ENCODE results near the gene TANC1.
"Not testable (repeated sequence)": the region's sequence is repeated elsewhere in the genome, so short reads cannot be mapped to it uniquely, and the experiment has no call there.

The TANC1 gene

DNA sequence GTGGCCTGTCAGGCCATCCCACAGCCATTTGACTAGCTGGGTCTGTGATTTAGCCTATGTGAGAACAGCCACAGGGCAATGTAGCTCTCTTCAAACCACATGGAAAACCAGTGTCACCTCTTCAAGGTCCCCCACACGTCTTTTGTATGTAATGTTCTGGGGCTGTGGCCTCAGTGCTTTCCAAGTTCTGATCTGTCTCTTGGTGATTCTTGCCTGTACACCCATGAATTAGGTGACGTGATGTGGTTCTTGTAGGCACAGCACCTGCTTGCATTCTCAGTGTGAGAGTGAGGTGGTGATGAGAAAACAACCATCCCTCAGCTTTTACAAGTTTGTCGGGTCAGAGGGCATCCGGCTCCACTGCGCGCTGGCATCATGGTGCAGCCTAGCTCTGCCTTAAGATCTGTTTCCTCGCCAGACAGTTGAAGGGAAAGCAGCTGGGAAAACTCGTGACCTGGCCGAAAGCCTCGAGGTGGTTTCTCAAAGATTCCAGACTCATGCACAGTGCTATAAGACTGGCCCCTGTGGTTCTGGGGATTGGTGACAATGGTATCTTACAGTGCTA is 125.8 kb downstream of the TANC1 start:
- DNase-seq, result no peak

GRCh38 chr2:159095813-159096212 is 127.4 kb downstream of the TANC1 start:
- no peak for DNase-seq

- not testable (repeated sequence) for DNase-seq
Observed at GRCh38 chr2:159096302-159096855, 127.9 kb downstream of the TANC1 start.

DNA sequence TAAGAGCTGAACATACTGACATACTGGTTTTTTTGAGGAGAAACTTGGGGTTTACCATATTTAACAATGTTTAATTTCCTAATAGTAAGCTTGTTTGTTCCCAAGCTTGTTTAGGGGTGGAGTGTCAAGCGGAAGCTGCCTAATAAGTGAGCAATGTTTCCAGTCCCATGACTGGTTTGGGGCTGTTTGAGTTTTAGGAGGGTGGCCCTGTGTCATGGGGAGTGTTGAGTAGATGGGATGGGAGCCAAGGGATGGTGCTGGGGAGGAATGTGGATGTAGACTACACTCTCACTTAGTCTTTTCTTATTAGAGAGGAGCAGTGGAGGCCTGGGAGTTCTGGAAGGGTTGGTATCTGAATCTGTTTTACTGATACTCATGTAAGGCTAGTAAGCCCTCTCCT is 128.5 kb downstream of the TANC1 start:
- DNase-seq, result no peak

DNA sequence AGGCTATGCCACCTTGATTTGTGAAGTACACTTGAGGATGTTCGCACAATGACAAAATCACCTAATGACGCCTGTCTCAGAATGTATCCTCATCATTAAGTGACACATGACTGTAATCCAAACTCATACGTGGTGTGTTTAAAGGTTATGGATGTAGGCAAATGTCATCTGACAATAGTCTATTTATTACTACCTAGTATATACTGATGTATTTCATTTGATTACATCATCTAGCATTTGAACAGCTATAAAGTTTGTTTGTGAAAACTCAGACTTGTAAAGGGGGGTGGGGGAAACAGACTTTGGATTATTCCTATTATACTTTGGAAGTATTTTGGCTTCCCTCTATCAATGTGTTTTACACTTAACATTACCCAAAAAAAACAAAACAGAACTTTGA is 129.9 kb downstream of the TANC1 start:
- DNase-seq, result no peak

GRCh38 chr2:159098921-159099411 is 130.5 kb downstream of the TANC1 start:
- DNase-seq, result no peak

DNA sequence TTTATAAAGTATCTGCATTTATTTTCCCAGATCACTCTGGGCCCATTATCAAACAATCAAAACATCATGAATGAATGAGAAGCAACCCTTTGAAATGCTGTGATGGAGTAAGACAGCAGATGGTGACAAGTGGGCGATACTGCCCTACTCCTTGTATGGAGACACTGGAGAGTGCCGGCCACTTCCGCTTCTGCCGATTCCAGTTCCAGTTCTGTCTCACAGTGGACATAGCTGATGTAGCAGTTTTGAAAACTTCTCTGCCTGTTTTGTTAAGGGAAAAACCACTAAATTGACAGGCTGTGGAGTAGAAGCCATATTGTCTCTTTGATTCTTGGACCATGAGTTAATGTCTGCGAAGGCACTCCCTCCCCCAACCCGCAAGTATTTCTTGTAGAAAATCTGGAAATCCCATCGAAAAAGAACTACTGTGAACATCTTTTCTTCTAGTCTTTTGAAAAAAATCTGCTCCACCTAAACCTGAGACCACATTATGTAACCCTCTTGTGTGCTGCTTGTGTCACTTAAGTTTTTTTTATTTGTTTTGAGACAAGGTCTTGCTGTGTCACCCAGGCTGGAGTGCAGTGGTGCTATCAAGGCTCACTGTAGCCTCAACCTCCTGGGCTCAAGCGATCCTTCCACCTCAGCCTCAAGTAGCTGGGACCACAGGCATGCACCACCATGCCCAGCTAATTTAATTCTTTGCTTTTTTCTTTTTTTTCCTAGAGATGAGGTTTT is 133.5 kb downstream of the TANC1 start:
- no peak for DNase-seq

- DNase-seq, result no peak
Observed at GRCh38 chr2:159103411-159103810, 135.0 kb downstream of the TANC1 start.

GRCh38 chr2:159106109-159106508 is 137.7 kb downstream of the TANC1 start:
- DNase-seq, result no peak

DNA sequence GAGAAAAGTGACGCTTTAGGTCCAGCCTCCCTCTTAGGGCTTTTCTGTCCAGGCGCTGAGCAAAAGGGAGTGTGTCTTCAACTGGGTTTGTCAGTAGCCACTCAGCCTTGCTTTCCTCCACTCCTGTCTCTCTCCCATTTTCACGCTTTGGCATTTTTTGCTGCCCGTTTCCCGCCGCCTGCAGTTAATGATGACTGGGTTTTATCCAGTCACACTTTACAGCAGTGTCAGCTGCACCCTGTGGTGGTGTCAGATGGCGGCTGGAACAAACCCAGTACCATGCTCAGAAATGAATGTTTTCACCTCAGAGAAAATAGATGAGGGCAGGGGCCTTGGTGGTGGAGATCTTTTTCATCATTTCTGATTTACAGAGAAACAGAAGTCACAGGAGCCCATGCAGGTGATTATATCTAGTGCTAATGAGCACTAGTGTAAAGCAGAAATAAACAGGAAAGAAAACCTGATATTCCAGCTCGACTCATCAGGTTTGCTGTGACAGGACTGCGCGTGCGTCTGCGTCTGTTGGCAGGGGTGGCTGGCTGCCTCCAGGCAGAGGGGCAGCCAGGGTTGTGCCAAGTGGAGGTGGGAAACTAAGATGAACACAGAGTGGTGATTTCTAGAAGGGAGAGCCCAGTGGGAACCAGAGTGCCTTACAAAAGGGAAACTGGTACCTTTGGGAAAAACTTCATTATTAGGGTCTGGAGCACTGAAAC is 139.9 kb downstream of the TANC1 start:
- no peak for DNase-seq

- no peak for DNase-seq
Observed at GRCh38 chr2:159109517-159109916, 141.1 kb downstream of the TANC1 start.

DNA sequence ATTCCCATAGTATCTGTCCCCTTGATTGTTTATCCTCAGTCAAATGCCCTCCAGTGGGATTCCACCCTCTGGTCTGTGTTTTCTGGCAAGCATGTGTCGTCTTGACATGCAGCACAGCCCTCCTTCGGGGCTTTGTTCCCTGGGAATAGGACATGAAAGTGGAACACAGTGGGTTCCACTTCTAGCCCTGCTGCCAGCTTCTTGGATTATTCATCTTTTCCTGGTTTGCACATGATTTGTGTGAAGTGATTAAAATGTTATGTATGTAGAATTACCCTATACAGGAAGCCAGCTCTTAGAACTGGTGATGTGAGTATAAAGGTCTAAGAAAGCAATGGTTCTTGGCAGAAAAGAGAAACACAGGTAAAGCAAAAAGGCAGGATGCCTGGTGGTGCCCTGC is 142.3 kb downstream of the TANC1 start:
- DNase-seq, result no peak

GRCh38 chr2:159111346-159111927 is 143.0 kb downstream of the TANC1 start:
- DNase-seq, result no peak

DNA sequence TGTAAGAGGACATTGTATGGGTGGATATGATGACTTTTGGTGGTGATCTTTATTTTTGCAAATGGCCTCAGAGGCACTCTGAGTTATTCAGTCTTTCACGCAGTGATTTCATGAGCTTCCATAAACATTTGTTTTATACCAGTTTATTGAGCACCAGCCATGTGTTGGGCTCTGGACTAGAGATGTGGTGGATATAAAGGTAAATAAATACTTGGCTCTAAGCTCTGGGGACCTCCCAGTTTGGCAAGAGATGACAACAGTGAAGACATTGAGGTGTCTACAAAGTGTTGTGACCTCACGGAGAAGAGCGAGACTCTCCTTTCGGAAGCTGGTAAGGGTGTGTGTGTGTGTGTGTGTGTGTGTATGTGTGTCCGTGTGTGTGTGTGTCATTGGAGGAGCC is 146.4 kb downstream of the TANC1 start:
- no peak for DNase-seq

DNA sequence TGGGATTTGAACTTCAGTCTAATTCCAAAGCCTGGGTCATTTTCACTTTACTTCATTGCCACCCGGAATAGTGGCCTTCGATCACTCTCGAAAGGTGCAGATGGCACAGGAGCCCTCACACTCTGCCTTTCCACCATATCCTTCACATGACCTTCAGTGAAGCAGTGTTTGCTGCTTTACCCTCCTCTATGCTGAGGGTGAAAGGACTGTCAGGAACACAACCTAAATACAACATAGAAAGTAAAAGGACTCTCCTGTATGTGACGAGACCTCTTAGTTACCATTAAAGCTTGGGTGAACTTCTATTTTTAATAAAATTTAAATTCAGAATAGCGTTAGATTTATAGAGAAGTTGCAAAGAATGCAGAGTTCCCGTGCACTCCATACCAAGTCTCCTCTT is 148.5 kb downstream of the TANC1 start:
- DNase-seq, result no peak

DNA sequence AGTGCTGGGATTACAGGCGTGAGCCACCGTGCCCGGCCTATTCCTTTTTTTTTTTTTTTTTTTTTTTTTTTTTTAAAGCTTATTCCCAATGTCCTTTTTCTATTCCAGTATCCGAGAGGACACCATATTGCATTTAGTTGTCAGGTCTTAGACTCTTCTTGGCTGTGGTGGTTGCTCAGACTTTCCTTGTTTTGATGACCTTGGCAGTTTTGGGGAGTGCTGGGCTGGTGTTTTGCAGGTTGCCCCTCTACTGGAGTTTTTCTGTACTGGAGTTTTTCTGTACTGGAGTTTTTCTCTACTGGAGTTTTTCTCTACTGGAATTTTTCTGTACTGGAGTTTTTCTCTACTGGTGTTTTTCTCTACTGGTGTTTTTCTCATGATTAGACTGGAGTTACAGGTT is 149.2 kb downstream of the TANC1 start:
- DNase-seq, result no peak

- DNase-seq, result peak; percentile 74
Observed at GRCh38 chr2:159118115-159118858, 149.8 kb downstream of the TANC1 start.

DNA sequence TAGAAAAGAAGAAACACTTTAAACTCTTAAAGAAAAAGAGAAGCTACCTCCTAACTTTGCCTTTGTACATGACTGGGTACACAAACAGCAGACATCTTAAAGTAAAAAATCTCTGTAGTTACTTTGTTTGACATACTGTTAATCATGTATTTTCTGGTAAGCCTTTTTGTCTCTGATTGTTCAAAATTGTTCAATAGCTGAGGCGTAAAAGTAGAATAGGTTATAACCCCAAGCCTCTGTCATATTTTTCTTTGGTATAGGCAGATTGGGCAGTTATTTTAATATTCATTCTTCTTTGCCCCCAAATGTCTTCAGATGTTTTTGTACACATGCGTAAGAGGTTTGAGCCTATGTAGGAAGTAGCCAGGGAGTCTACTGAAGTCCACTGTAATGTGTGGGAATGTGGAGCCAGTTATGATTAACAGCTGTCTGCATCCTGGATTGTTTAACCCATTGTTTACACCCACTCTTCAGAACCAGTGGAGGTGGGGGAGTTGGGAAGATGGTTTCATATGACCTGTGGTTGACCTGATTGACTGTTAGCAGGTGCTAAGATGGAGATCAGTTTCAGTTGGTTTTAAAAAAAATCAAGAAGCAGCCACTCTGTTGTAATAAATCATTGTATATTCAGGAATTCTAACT is 150.5 kb downstream of the TANC1 start:
- no peak for DNase-seq

DNA sequence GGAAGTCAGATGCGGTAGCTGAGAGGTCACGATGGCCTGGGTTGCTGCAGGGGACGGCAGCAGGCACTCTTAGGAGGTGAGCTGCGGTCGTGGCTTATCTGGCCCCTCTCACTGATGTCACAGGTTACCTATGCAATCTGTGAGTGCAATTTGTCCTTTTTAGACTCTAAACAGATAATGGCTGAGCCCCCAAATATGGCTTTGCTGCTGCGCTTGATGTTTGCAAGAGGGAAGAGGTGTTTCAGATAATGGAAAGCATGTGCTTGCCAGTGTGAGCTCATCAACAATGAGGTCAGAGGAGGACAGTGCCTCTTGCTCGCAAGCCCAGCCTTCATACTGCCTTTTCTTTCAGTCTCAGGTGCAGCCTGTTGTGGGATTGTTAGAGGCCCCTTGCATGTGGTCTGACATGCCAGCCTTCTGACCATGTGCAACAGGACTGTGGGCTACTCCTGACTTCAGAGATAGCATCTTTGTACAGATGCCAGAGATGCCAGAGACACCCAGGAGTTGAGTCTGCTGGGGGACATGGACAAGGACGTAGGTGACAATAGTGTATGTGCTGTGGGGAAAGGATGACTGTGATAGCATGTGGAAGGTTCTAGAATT is 151.3 kb downstream of the TANC1 start:
- DNase-seq, result no peak

DNA sequence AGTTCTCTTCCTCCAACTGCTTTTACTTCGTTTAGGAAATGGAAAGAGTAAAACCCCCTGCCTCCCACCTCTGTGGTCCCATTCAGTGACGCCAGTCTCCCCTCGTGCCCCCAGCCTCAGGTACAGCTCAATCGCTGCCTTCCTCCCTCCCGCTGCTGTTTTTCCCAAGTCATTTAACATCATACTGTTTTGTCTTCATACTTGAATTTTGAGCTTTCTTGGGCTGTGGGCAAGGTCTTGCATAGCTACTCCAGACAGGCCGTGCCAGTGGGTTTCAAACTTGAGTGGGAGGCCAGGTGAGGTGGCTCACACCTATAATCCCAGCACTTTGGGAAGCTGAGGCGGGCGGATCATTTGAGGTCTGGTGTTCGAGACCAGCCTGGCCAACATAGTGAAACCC is 155.3 kb downstream of the TANC1 start:
- no peak for DNase-seq

DNA sequence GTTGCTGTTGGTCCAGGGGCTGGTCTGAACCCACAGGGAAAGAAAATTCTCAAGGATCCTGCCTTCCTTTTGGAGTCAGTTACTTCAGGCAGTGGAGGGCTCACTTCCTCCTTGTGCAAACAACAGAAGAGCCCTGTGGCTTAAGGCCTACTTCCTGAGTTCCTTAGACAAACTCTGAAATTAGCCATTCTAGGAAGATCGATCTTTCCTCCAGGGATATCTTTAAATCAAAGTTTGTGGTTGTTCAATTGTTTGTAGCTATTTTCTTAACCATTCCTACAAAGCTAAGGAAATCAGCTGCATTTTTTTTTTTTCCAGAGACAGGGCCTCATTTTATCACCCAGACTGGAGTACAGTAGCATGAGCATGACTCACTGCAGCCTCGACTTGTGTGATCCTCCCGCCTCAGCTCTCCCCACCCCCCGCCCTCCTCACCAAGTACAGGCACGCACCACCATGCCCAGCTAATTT is 156.0 kb downstream of the TANC1 start:
- no peak for DNase-seq
